ENCODE measurements around the gene TMEM212.
A peak's percentile ranks its signal among the peaks of the same experiment; 100 is the strongest.
"Not testable (repeated sequence)": the region's sequence is repeated elsewhere in the genome, so short reads cannot be mapped to it uniquely, and the experiment has no call there.

Gene TMEM212

DNA sequence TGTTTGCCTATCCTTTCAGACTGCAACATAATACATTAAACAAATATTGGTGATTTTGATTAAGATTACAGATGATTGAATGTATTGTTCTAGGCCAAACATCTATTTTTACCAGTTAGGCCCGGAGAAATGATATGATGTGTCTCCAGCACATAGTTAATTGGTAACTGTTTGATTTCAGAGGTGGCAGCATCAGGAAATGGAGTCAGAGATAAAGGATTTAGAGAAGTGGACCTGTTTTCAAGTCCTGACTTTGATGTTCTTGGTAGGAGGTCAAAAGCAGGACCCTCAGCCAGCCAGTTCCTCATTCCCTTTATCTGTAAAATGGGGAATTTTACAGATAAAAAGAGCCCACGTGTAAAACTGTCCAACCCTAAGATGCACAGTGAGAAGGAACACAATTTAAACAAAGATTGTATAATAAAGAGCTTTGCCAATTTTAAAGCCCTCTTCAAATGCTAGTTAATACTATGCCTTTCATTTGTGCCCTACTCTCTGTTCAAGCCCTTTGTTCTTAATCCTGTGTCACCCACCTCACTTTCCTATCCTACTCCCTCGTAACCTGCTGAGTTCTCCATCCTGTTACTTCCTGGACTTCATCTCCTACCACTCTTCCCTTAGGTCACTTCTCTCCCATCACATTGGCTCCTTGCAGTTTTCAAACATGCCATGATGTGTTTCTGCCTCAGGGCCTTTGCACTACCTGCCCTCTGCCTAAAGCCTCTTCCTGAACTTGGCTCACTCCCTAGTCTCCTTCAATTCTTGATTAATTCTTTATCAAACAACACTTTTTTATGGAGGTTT is 2.5 kb downstream of the TMEM212 start:
- H3K27ac ChIP-seq (ENCODE audit: low read depth, low read length, severe bottlenecking): no peak overlapping the region
- H3K4me1 ChIP-seq (ENCODE audit: control insufficient read depth, insufficient read depth, low read length, poor library complexity, severe bottlenecking): peaks cover 40% of the 10 kb centered on the region
- no peaks in the 10 kb centered on the region for H3K9me3 ChIP-seq (ENCODE audit: control insufficient read depth, low read length)
- no peaks in the 10 kb centered on the region for H3K36me3 ChIP-seq (ENCODE audit: control insufficient read depth, insufficient read depth, low read length)
- WGBS, 2 experiments (ENCODE audit: insufficient coverage in 2 of 2): 92 to 98% methylated on average over 1 to 2 of the region's 3 CpGs
- no peak overlapping the region for H3K4me3 ChIP-seq (ENCODE audit: extremely low read depth, insufficient read depth, low read length, poor library complexity, severe bottlenecking)

DNA sequence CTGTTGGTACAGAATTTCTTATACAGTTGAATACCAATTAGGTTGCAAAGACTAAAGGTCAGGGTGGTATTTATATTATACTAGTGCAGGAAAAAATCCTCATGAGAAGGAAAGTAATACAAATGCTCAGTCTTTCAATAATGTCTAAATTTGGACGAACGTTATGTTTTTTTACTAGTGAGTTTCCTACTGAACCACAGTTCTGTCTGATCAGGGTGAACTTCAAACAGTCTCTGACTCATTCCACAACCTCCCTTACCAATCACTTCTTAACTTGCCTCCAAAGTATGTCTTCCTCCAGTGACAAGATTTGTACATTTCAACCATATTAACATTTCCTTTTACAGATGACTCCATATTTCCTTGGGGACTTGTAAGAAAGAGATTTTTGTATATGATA is 3.4 kb downstream of the TMEM212 start:
- H3K4me3 ChIP-seq (ENCODE audit: extremely low read depth, insufficient read depth, low read length, poor library complexity, severe bottlenecking): no peak overlapping the region
- H3K4me1 ChIP-seq (ENCODE audit: control insufficient read depth, insufficient read depth, low read length, poor library complexity, severe bottlenecking): peaks cover 31% of the 10 kb centered on the region
- no peaks in the 10 kb centered on the region for H3K36me3 ChIP-seq (ENCODE audit: control insufficient read depth, insufficient read depth, low read length)
- H3K9me3 ChIP-seq (ENCODE audit: control insufficient read depth, low read length): no peaks in the 10 kb centered on the region
- H3K27ac ChIP-seq (ENCODE audit: low read depth, low read length, severe bottlenecking): no peak overlapping the region
- WGBS, 2 experiments (ENCODE audit: insufficient coverage in 2 of 2): 86% methylated on average over 2 of the region's 2 CpGs; no CpG with 5 or more reads in 1 of the 2 experiments

DNA sequence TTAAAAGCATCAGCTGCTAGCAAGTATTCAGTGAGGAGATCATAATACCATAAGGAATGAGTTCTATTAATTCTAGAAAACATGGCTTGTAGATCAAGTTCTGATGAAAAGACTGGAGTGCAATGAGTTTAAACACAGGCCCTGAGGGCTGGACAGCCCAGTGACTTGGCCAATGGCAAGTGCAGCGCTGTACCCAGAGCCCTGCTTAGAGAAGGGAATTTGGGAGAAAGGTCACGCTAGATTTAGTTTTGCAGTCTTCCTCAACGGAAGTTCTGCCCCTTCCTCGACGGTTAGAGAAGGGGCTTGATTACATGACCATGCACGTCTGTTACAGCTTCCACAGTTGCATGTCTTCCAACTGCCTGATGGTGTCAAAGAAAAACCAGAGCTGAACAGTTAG is 4.0 kb downstream of the TMEM212 start:
- Histone ChIP-seq H3K4me3 (ENCODE audit: extremely low read depth, insufficient read depth, low read length, poor library complexity, severe bottlenecking) (no peak overlapping the region), H3K4me1 (ENCODE audit: control insufficient read depth, insufficient read depth, low read length, poor library complexity, severe bottlenecking) (peaks cover 26% of the 10 kb centered on the region), H3K9me3 (ENCODE audit: control insufficient read depth, low read length) (peaks cover 5% of the 10 kb centered on the region), H3K36me3 (ENCODE audit: control insufficient read depth, insufficient read depth, low read length) (no peaks in the 10 kb centered on the region), H3K27ac (ENCODE audit: low read depth, low read length, severe bottlenecking) (no peak overlapping the region)
- WGBS, 2 experiments (ENCODE audit: insufficient coverage in 2 of 2): 93 to 98% methylated on average over 6 of the region's 6 CpGs

DNA sequence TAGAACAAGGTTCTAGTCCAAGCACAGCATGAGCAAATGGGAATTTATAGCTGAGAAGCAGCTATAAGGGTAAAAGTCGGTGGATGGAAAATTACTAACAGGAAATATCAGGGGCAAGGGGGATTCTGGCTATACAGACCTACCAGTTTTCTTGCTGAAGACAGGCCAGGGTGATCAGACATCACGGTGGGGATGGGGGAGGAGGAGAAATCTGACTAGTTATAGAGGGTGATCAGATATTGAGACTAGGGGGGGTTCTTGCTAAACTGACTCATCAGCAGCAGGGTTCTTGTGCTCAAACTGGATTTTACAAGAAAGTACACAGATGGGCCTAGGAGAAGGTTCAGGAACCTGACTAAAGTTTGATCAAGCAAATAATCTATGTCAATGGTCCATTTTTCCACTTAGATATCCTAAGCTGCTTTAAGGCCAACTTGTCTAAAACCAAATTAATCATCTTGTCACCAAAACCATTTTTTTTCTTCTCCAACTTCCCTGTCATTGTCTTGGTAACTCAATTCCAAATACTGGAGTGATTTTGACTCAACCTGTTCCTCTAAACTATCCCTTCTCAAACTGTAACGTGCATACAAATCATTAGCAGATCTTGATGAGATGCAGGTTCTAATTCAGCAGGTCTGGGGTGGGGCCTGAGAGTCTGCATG is 4.6 kb downstream of the TMEM212 start:
- peaks cover 25% of the 10 kb centered on the region for H3K4me1 ChIP-seq (ENCODE audit: control insufficient read depth, insufficient read depth, low read length, poor library complexity, severe bottlenecking)
- H3K36me3 ChIP-seq (ENCODE audit: control insufficient read depth, insufficient read depth, low read length): no peaks in the 10 kb centered on the region
- WGBS, 2 experiments (ENCODE audit: insufficient coverage in 2 of 2): 70 to 100% methylated on average over 2 of the region's 3 CpGs
- H3K9me3 ChIP-seq (ENCODE audit: control insufficient read depth, low read length): peaks cover 7% of the 10 kb centered on the region
- no peak overlapping the region for H3K27ac ChIP-seq (ENCODE audit: low read depth, low read length, severe bottlenecking)
- no peak overlapping the region for H3K4me3 ChIP-seq (ENCODE audit: extremely low read depth, insufficient read depth, low read length, poor library complexity, severe bottlenecking)

DNA sequence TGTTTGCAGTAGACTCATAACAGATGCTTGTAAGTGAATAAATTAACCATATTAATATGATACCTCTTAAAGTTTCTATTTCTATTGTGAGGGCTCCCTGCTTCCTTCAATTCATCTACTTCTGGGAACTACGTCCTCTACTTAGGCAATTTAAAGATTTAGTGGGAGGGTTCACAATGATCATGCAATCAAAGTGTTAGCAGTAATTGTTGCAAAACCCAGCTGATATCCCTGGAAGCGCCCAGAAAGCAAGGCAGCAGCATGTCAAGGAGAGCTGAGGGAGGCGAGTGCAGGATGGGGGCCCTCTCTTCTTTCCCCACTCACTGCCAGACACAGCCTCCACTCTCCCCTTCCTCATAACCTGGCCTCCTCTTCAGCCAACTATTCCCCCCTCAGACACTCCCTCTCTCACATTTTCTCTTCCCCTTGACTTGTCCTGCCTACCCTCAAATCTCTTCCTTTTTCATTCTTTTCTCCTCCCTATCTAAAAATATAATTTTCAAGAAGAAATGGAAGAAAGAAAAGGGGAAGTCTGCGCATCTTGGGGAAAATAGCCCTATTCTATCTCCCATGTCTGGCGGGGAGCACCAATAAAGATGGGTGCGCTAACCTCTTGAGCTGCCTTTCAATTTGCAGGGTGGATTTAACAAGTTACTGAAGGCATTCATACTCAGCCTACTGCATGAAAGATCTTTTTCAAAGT is 6.6 kb downstream of the TMEM212 start:
- WGBS, 2 experiments (ENCODE audit: insufficient coverage in 2 of 2): 87 to 95% methylated on average over 5 to 6 of the region's 6 CpGs
- H3K4me1 ChIP-seq (ENCODE audit: control insufficient read depth, insufficient read depth, low read length, poor library complexity, severe bottlenecking): peaks cover 25% of the 10 kb centered on the region
- H3K4me3 ChIP-seq (ENCODE audit: extremely low read depth, insufficient read depth, low read length, poor library complexity, severe bottlenecking): no peak overlapping the region
- H3K27ac ChIP-seq (ENCODE audit: low read depth, low read length, severe bottlenecking): no peak overlapping the region
- no peaks in the 10 kb centered on the region for H3K36me3 ChIP-seq (ENCODE audit: control insufficient read depth, insufficient read depth, low read length)
- peaks cover 26% of the 10 kb centered on the region for H3K9me3 ChIP-seq (ENCODE audit: control insufficient read depth, low read length)

DNA sequence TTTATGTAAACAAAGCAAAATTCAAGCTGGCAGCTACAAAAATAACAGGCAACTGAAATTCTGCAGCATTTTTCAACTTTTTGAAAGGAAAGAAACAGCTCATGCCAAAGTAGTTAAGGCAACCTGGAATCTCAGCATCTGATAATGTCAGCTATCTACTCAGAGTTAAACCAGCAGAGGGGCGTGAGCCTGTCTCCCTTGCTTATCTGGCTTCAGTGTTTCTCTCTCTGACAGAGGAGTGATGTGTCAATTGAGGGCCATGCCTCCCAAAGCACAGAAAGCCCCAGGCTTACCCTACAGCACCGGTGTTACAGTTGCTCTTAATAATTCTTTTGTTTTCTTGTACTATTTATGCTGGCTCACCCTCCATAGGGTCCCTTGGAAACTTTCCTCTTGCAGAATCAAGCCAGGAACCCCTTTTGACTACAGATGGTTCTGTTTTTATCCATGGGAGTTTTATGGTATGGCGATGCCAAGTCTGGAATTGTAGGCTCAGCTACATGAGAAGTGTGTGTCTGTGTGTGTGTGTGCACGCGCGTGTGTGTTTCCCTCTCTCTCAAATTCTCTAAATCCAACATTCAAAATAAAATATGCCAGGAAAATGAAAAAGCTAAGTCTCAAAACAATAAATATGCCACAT is 7.3 kb downstream of the TMEM212 start:
- WGBS, 2 experiments (ENCODE audit: insufficient coverage in 2 of 2): 25 to 62% methylated on average over 1 to 2 of the region's 6 CpGs
- Histone ChIP-seq H3K4me1 (ENCODE audit: control insufficient read depth, insufficient read depth, low read length, poor library complexity, severe bottlenecking) (peaks cover 23% of the 10 kb centered on the region), H3K27ac (ENCODE audit: low read depth, low read length, severe bottlenecking) (peak overlapping the region; percentile 65), H3K4me3 (ENCODE audit: extremely low read depth, insufficient read depth, low read length, poor library complexity, severe bottlenecking) (no peak overlapping the region), H3K9me3 (ENCODE audit: control insufficient read depth, low read length) (peaks cover 31% of the 10 kb centered on the region), H3K36me3 (ENCODE audit: control insufficient read depth, insufficient read depth, low read length) (no peaks in the 10 kb centered on the region)

DNA sequence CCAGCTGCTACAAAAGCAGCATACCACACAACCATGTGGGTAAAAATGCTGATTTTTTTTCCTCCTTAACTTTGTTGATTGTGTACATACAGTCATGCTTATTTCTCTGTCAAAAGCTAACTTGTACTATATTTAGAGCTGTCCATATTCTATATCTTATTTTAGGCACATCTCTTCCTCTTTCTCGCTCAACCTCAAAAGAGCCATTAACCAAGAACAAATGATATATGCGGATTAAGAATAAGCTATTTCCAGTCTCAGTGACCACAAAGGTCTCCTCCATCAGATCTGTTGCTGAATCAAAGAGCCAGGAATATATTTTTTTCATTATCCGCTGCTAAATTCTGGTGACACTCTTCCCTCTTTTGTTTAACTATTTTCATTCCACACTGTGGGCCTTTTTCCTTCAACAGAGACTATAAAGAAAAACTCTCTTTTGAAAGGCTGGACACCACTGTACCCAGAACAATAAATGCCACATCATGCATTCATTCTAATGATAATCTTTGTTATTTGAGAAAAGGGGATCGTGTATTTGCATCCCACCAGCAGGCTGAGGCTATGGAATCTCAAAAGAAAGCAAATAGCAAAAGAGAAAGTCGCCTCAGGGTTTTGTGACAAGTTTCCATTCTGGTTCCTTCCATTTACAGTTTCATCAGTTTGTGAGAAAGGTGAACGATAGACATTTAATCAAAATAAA is 8.0 kb downstream of the TMEM212 start:
- WGBS, 2 experiments (ENCODE audit: insufficient coverage in 2 of 2): 81 to 82% methylated on average over 4 to 5 of the region's 6 CpGs
- H3K27ac ChIP-seq (ENCODE audit: low read depth, low read length, severe bottlenecking): no peak overlapping the region
- H3K4me3 ChIP-seq (ENCODE audit: extremely low read depth, insufficient read depth, low read length, poor library complexity, severe bottlenecking): no peak overlapping the region
- peaks cover 37% of the 10 kb centered on the region for H3K9me3 ChIP-seq (ENCODE audit: control insufficient read depth, low read length)
- peaks cover 21% of the 10 kb centered on the region for H3K4me1 ChIP-seq (ENCODE audit: control insufficient read depth, insufficient read depth, low read length, poor library complexity, severe bottlenecking)
- H3K36me3 ChIP-seq (ENCODE audit: control insufficient read depth, insufficient read depth, low read length): no peaks in the 10 kb centered on the region

DNA sequence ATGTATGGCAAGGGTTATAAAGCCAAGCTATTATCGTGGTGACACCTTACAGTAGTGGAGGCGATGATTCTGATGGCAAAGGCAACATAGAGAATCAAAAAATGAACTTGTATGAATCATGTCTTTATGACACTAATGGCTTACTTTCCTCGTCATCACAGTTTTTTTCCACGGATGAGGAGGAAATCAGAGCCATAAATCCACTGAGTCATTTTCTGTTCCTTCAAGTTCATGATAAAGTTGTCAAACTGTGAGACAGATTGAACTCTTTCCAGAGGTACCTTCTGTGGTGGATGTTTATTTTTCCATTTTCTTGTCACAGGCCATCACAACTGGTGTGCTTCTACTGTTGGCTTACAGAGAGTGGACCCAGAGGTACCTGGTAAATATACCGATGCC is 8.5 kb downstream of the TMEM212 start:
- Histone ChIP-seq H3K27ac (ENCODE audit: low read depth, low read length, severe bottlenecking) (no peak overlapping the region), H3K4me1 (ENCODE audit: control insufficient read depth, insufficient read depth, low read length, poor library complexity, severe bottlenecking) (peaks cover 21% of the 10 kb centered on the region), H3K9me3 (ENCODE audit: control insufficient read depth, low read length) (peaks cover 41% of the 10 kb centered on the region), H3K4me3 (ENCODE audit: extremely low read depth, insufficient read depth, low read length, poor library complexity, severe bottlenecking) (no peak overlapping the region), H3K36me3 (ENCODE audit: control insufficient read depth, insufficient read depth, low read length) (no peaks in the 10 kb centered on the region)
- 88 to 96% methylated on average over 4 of the region's 5 CpGs for WGBS, 2 experiments (ENCODE audit: insufficient coverage in 2 of 2)

DNA sequence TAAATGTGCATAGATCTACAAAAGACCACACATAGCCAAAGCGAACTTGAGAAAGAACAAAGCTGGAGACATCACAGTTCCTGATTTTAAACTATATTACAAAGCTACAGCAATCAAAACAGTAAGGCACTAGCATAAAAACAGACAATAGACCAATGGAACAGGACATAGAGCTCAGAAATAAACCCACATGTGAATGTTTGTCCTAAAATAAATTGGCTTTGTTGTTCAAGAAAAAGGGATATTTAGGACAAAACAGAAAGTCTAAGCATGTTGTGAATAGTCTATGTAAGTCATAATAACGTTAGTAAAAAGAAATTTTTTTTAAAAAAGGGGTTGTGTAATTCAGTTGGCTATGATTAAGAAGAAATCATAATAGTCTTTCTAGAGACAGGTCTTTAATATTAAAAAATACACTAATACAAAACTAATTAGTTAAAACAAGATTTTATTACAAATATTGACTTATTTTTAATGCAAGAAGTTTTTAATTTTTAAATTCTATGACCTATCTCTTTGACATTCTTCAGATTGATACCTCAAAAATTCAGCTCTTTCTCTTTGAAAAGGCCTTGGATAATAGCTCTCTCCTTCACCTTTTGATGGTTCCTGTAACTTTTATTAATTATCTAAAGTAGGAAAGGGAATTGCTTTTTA is 11.6 kb downstream of the TMEM212 start:
- H3K36me3 ChIP-seq (ENCODE audit: control insufficient read depth, insufficient read depth, low read length): no peaks in the 10 kb centered on the region
- H3K4me3 ChIP-seq (ENCODE audit: extremely low read depth, insufficient read depth, low read length, poor library complexity, severe bottlenecking): no peak overlapping the region
- H3K9me3 ChIP-seq (ENCODE audit: control insufficient read depth, low read length): peaks cover 41% of the 10 kb centered on the region
- peaks cover 8% of the 10 kb centered on the region for H3K4me1 ChIP-seq (ENCODE audit: control insufficient read depth, insufficient read depth, low read length, poor library complexity, severe bottlenecking)
- H3K27ac ChIP-seq (ENCODE audit: low read depth, low read length, severe bottlenecking): no peak overlapping the region
- 90 to 100% methylated on average over 1 to 2 of the region's 2 CpGs for WGBS, 2 experiments (ENCODE audit: insufficient coverage in 2 of 2)

DNA sequence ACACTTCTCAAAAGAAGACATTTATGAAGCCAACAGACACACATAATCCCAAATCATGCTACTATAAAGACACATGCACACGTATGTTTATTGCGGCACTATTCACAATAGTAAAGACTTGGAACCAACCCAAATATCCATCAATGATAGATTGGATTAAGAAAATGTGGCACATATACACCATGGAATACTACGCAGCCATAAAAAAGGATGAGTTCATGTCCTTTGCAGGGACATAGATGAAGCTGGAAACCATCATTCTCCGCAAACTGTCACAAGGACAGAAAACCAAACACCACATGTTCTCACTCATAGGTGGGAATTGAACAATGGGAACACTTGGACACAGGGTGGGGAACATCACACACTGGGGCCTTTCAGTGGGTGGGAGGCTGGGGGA is 15.6 kb downstream of the TMEM212 start:
- not testable (repeated sequence) for H3K4me3 ChIP-seq (ENCODE audit: extremely low read depth, insufficient read depth, low read length, poor library complexity, severe bottlenecking); H3K27ac ChIP-seq (ENCODE audit: low read depth, low read length, severe bottlenecking); H3K36me3 ChIP-seq (ENCODE audit: control insufficient read depth, insufficient read depth, low read length)
- Histone ChIP-seq H3K4me1 (ENCODE audit: control insufficient read depth, insufficient read depth, low read length, poor library complexity, severe bottlenecking) (peaks cover 10% of the 10 kb centered on the region), H3K9me3 (ENCODE audit: control insufficient read depth, low read length) (peaks cover 24% of the 10 kb centered on the region)
- no CpG with 5 or more reads among the region's 4 CpGs for WGBS, 2 experiments (ENCODE audit: insufficient coverage in 2 of 2)
